DND-41 (cell line): ENCODE results near the gene OTOF.

Source experiments
- EZH2 ChIP-seq: IDR thresholded peaks from 3 replicates; pipeline ENCODE4 v1.6.1; 2012; ENCODE audit warnings: borderline replicate concordance, low read depth, mild to moderate bottlenecking, moderate library complexity, low read length, inconsistent platforms; ENCODE audit not compliant: severe bottlenecking
- TF ChIP-seq, protein P1 (sequence below): IDR thresholded peaks from 2 replicates; pipeline ENCODE4 v1.5.1; 2012; ENCODE audit warnings: borderline replicate concordance, low read length, moderate library complexity, mild to moderate bottlenecking; ENCODE audit not compliant: poor library complexity, severe bottlenecking; ENCODE audit errors: extremely low read depth

DNA sequence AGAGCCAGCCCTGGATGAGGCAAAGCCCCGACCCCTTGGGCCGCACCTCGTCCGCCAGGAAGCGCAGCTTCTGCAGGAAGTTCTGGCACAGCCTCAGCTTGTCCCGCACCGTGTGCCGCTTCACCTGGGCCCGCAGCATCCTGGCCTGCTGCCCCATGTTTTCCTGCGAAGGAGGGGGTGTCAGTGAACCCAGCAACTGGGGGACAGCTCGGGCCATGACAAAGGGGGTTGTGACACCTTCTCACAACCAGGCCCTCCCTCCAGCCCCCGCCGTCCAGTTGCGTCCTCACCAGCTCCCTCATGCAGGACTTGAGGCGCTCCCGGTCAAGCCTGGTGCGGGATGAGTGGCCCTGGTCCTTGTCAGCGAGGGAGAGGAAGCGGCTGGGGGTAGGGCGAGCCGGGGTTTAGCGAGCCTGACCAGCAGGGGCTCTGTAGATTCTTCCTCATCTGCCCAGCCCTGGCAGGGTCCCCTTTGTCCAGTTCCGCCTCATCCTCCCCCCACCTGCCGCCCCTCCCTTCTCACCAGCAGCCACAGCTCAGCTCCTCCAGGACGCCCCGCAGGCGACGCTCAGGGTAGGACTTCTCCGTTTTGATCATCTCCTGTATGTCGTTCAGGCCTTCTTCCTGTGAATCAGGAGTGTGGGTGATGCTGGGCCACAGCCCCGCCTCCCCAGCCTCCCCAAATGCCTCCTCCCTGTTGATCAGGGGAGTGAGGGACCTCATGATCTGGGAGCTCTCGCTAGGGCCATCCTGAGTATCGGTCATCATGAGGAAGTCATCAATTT lies 606 bp downstream of the OTOF start:
- TF ChIP-seq, protein P1, sequence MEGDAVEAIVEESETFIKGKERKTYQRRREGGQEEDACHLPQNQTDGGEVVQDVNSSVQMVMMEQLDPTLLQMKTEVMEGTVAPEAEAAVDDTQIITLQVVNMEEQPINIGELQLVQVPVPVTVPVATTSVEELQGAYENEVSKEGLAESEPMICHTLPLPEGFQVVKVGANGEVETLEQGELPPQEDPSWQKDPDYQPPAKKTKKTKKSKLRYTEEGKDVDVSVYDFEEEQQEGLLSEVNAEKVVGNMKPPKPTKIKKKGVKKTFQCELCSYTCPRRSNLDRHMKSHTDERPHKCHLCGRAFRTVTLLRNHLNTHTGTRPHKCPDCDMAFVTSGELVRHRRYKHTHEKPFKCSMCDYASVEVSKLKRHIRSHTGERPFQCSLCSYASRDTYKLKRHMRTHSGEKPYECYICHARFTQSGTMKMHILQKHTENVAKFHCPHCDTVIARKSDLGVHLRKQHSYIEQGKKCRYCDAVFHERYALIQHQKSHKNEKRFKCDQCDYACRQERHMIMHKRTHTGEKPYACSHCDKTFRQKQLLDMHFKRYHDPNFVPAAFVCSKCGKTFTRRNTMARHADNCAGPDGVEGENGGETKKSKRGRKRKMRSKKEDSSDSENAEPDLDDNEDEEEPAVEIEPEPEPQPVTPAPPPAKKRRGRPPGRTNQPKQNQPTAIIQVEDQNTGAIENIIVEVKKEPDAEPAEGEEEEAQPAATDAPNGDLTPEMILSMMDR, result no peak
- TF ChIP-seq EZH2, result no peak
